Tibial artery (tissue), 4 donors: ENCODE data around the gene KRTAP5-2.

ENCODE experiments used
- DNase-seq, 2 donors: peaks; one replicate each; pipeline ENCODE4 v3.0.0-alpha.2; 2019
- H3K27ac ChIP-seq, 2 donors: fragments of 200-600 bp; sonication (generic) in 1 of 2; 1 replicate in 1 of 2; 2 replicates in 1 of 2; pipeline ENCODE4 v1.5.1; 2018 to 2019; ENCODE audit warnings: mild to moderate bottlenecking in 1 of 2
- H3K27me3 ChIP-seq, 2 donors: fragments of 200-600 bp; sonication (generic) in 1 of 2; one replicate each; pipeline versions ENCODE4 v1.5.1 to v1.6.0; 2016 to 2019
- H3K36me3 ChIP-seq, 3 donors: fragments of 200-600 bp; sonication (generic) in 2 of 3; one replicate each; pipeline ENCODE4 v1.5.1; 2016 to 2019; ENCODE audit warnings: mild to moderate bottlenecking in 2 of 3
- H3K4me1 ChIP-seq, 4 donors: fragments of 200-600 bp; sonication (generic) in 2 of 4; 1 replicate in 3 of 4; 2 replicates in 1 of 4; pipeline ENCODE4 v1.5.1; 2016 to 2019
- H3K4me3 ChIP-seq, 2 donors: fragments of 200-600 bp; sonication (generic) in 1 of 2; 1 replicate in 1 of 2; 2 replicates in 1 of 2; pipeline ENCODE4 v1.5.1; 2018 to 2019; ENCODE audit warnings: mild to moderate bottlenecking in 2 of 2
- H3K9me3 ChIP-seq, 3 donors: fragments of 200-600 bp; sonication (generic) in 1 of 3; one replicate each; pipeline ENCODE4 v1.5.1; 2016 to 2019
- intact Hi-C: fragments of 100-400 bp; cut with DNase I; formaldehyde crosslinking; loops from one replicate; pipeline ENCODE4 v1.15.0; 2023; ENCODE audit warnings: low total_unique reads
- TF ChIP-seq, protein P1 (sequence below), 2 experiments: fragments of 200-600 bp in 1 of 2; fragments of 450-650 bp in 1 of 2; IDR thresholded peaks; one replicate each; pipeline ENCODE4 v1.5.1; 2017 to 2019; ENCODE audit warnings: antibody characterized with exemption in 2 of 2, mild to moderate bottlenecking in 1 of 2, moderate library complexity in 1 of 2

KRTAP5-2 gene

GRCh38 chr11:1642288-1643145, 44.4 kb upstream of the KRTAP5-2 start:
- intact Hi-C loops: no loop called here

DNA sequence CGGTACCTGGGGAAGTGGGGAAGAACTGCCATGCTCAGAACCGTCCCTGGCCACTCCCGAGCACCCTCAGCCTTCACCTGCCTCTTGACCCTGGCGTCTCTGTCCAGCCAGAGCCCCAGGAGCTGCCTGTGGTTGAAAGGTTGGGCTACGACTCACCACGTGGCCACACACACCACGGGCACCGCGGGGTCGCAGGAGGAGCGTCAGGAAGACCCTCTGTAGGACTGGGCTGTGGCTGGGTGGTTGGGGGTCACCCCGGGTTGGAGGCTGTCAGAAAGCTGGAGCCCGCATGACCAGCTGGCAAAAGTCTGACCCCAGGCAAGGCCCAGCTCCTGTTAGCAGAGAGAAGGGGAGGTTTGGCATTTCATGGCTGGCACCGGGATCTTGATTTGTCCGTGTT, 43.0 kb upstream of the KRTAP5-2 start:
- TF ChIP-seq, protein P1, sequence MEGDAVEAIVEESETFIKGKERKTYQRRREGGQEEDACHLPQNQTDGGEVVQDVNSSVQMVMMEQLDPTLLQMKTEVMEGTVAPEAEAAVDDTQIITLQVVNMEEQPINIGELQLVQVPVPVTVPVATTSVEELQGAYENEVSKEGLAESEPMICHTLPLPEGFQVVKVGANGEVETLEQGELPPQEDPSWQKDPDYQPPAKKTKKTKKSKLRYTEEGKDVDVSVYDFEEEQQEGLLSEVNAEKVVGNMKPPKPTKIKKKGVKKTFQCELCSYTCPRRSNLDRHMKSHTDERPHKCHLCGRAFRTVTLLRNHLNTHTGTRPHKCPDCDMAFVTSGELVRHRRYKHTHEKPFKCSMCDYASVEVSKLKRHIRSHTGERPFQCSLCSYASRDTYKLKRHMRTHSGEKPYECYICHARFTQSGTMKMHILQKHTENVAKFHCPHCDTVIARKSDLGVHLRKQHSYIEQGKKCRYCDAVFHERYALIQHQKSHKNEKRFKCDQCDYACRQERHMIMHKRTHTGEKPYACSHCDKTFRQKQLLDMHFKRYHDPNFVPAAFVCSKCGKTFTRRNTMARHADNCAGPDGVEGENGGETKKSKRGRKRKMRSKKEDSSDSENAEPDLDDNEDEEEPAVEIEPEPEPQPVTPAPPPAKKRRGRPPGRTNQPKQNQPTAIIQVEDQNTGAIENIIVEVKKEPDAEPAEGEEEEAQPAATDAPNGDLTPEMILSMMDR (IDR thresholded peaks at IDR 0.05): no peak
- H3K27me3 ChIP-seq: peaks cover 0 to 59% of the 10 kb centered on the region in 2 donors
- no peak overlapping the region for H3K4me3 ChIP-seq
- no peak for DNase-seq
- no peaks in the 10 kb centered on the region for H3K36me3 ChIP-seq
- intact Hi-C loops: no loop called here
- H3K27ac ChIP-seq: no peak overlapping the region
- H3K4me1 ChIP-seq: no peaks in the 10 kb centered on the region
- H3K9me3 ChIP-seq: no peaks in the 10 kb centered on the region

More at GRCh38 chr11:1642288-1643145, 44.4 kb upstream of the KRTAP5-2 start:
- H3K27ac ChIP-seq: no peak overlapping the region
- H3K36me3 ChIP-seq: no peaks in the 10 kb centered on the region
- no peak overlapping the region for H3K4me3 ChIP-seq
- TF ChIP-seq, protein P1 (IDR thresholded peaks at IDR 0.05): no peak
- no peak for DNase-seq
- peaks cover 0 to 54% of the 10 kb centered on the region in 2 donors for H3K27me3 ChIP-seq
- no peaks in the 10 kb centered on the region for H3K4me1 ChIP-seq
- H3K9me3 ChIP-seq: no peaks in the 10 kb centered on the region

- Histone ChIP-seq H3K27me3 (peaks cover 0 to 61% of the 10 kb centered on the region in 2 donors), H3K36me3 (no peaks in the 10 kb centered on the region), H3K4me1 (no peaks in the 10 kb centered on the region), H3K9me3 (no peaks in the 10 kb centered on the region), H3K4me3 (no peak overlapping the region), H3K27ac (no peak overlapping the region)
- intact Hi-C loops: no loop called here
- TF ChIP-seq, protein P1 (IDR thresholded peaks at IDR 0.05): peak; percentile 43 to 69
- no peak for DNase-seq
These were observed 42.2 kb upstream of the KRTAP5-2 start for GRCh38 chr11:1640076-1640946.

- Histone ChIP-seq H3K4me1 (no peaks in the 10 kb centered on the region), H3K36me3 (no peaks in the 10 kb centered on the region), H3K27ac (no peak overlapping the region), H3K4me3 (no peak overlapping the region), H3K9me3 (no peaks in the 10 kb centered on the region), H3K27me3 (peaks cover 0 to 56% of the 10 kb centered on the region in 2 donors)
- no peak for DNase-seq
- intact Hi-C loops: no loop called here
- TF ChIP-seq, protein P1 (IDR thresholded peaks at IDR 0.05): no peak
These were observed 41.6 kb upstream of the KRTAP5-2 start for GRCh38 chr11:1639666-1640065.

DNA sequence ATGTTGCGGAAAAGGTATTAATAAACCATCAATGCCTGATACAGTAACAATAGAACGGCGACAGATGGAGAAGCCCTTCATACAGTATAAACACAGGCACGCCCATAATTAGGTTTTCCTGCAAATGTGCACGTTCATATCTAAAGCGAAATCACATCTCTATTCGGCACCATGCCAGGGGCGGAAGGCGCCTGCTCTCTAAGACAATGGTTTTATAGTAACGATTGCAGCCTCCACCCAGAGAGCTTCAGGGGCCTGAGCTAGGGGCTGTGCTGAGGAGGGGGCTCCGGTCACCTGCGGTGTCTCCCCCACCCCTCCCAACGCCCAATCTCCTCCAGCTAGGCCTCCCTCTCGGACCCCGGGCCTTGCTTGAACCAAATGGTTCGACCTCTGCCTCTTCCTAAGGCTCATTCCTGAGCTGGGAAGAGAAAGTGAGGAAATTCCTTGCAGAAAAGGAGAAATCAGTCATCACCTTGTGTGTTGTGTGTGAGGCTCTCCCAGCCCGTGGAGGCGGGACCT, 41.1 kb upstream of the KRTAP5-2 start:
- Histone ChIP-seq H3K9me3 (no peaks in the 10 kb centered on the region), H3K36me3 (no peaks in the 10 kb centered on the region), H3K27ac (no peak overlapping the region), H3K4me1 (no peaks in the 10 kb centered on the region), H3K27me3 (peaks cover 0 to 57% of the 10 kb centered on the region in 2 donors), H3K4me3 (no peak overlapping the region)
- intact Hi-C loops: no loop called here
- TF ChIP-seq, protein P1 (IDR thresholded peaks at IDR 0.05): no peak
- DNase-seq: no peak
